ENCODE data around the gene CD302.
"Not testable (repeated sequence)": the region's sequence is repeated elsewhere in the genome, so short reads cannot be mapped to it uniquely, and the experiment has no call there.

The CD302 gene, protein sequence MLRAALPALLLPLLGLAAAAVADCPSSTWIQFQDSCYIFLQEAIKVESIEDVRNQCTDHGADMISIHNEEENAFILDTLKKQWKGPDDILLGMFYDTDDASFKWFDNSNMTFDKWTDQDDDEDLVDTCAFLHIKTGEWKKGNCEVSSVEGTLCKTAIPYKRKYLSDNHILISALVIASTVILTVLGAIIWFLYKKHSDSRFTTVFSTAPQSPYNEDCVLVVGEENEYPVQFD

DNA sequence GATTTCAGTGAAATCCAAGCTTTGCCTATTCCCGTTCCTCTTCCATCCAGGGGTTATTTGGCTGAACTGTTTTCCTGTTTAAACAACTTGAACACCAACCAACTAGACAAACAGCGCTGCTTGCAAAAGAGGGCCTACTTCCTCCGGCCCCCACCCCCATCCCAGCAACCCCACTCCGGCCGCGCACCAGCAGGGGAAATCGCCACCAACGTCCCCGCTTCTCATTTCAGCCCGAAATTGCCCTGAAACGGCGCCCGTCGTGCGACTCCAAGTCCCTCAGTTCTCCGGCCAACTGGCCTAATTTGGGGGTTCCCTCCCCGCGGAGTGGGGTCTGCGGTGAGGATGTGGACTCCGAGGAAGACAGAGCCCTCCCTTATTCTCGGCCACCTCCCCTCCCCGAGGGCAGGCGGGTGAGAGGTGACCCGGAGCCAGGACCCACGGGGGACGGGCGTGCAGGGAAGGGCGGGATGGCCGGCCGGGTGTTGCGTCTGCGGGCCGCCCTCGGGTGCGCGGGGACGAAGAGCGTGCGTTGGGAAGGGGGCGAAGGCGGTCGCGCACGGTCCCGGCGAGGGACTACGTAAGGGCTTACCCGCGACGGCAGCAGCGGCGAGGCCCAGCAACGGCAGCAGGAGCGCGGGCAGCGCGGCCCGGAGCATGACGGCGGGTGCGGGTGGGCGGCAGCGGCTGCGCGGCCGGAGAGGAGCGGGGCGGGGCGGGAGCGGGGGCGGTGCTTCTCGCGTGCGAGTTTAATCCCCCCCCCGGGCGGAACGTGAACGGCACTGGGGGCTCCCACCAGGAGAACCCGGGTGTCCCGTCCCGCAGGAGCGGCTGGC lies at the start of gene CD302:
Gene CD302 (minus strand): TSS at position 666 of the 833 bp plus-strand sequence. CDS start 10 bp downstream, at position 656.
- peak; percentile 66 for DNase-seq

DNA sequence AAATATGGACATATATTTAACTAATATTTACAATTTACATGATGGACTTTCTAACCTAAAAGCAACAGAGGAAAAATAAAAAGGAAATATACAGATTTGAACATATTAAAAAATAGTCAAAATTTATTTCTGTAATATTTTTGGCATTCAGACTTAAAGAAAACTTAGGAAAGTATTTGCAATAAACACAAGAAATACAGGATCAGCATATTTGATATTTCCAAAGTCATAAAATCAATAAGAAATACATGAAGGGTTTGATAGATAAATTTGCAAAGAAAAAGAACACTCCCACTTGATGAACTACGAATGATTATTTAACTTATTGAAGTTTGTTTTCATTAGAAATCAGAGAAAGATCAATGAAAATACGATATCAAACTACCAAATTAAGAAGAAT lies 48.6 kb upstream of the CD302 start:
- DNase-seq, result no peak

DNA sequence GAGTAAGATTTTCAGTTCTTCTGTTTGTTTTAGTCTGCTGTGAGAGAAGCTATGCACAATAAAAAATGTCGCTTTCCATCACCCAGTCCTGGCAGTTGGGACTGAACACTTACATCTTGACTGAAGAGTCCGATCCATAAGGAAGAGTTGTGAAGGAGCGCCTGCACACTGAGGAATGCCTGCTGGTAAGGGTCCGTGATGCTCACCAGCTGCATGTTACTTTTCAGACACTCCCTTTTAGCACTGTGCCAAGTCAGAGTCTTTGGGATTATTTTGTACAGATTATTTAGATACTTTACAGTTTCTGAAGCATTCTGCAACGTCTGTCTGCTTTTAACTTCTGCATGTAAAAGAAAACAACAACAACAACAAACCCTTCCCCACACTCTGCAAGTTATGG lies 42.6 kb upstream of the CD302 start:
- DNase-seq, result no peak

DNA sequence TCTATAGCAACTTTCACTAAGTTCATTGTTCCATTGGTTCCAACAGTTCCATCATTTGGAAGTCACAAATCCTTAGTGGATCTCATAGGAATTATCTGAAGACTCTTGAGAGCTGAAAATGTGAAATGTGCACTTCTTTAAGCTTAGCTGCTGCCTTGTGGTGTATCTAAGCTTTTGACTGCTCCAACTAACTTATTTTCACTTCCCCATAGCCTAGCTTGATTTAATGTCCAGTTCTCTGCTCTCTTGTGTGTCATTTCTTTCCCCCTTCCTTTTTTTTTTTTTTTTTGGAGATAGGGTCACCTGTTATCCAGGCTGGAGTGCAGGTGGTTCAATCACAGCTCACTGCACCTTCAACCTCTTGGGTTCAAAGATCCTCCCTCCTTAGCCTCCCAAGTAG lies 34.9 kb upstream of the CD302 start:
- no peak for DNase-seq

DNA sequence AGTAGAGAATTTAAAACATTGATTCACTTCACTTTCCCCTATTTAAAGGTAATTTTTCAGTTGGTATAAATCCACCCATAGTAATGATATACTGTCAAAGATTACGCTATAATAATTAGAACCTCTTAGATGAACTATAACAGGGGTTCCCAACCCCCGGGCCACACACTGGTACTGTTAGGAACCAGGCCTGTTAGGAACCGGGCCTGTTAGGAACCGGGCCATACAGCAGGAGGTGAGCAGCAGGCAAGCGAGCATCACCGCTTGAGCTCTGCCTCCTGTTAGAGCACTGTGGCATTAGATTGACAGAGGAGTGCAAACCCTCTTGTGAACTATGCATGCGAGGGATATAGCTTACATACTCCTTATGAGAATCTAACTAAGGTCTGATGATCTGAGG lies 34.0 kb upstream of the CD302 start:
- DNase-seq, result no peak

DNA sequence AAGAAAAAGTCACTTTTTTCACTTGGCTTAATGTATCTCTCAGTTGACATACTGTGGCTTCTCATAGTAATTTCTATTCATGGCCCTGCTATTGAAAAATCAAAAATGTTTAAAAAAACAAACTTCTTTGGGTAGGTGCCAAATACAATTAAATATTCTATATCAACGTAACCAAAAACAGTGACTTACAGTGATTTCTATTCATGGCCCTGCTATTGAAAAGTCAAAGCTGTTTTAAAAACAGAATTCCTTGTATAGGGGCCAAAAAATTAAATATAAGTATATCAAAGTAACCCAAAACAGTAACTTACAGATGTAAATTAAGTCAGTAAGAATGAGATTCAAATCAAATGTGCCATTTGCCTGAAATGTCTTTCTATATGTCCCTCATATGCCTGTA lies 31.4 kb upstream of the CD302 start:
- DNase-seq, result no peak

DNA sequence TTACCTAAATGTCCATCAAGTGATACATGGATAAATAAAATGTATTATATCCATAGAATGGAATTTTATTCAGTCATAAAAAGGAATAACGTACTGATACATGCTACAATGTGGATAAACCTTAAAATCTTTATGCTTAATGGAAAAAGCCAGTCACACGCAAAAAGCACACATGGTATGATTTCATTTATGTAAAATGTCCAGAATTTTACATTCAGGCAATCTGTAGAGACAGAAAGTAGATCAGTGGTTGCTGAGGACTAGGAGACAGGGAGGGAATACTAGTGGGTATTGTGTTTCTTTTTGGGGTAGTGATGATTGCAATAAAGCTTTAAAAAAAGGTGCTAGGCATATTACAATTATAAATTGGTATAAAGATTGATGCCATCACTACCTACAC lies 30.7 kb upstream of the CD302 start:
- DNase-seq, result no peak

DNA sequence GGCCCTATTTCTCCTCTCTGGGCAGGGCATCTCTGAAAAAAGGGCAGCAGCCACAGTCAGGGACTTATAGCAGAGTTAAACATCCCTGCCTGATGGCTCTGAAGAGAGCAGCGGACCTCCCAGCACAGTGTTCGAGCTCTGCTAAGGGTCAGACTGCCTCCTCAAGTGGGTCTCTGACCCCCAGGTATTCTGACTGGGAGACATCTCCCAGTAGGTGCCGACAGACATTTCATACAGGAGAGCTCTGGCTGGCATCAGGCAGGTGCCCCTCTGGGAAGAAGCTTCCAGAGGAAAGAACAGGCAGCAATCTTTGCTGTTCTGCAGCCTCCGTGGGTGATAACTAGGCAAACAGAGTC lies 24.4 kb upstream of the CD302 start:
- DNase-seq, result not testable (repeated sequence)

DNA sequence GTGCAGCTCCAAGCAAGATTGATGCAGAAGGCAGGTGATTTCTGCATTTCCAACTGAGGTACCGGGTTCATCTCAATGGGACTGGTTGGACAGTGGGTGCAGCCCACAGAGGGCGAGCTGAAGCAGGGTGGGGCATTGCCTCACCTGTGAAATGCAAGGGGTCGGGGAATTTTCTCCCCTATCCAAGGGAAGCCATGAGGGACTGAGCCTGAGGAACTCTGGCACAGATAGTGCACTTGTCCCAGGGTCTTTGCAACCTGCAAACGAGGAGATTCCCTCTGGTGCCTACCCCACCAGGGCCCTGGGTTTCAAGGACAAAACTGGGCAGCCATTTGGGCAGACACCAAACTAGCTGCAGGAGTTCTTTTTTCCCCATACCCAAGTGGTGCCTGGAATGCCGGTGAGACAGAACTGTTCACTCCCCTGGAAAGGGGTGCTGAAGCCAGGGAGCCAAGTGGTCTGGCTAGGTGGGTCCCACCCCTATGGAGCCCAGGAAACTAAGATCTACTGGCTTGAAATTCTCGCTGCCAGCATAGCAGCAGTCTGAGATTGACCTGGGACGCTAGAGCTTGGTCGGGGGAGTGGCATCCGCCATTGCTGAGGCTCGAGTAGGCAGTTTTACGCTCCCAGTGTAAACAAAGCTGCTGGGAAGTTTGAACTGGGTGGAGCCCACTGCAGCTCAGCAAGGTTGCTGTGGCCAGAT lies 23.9 kb upstream of the CD302 start:
- DNase-seq, result not testable (repeated sequence)

DNA sequence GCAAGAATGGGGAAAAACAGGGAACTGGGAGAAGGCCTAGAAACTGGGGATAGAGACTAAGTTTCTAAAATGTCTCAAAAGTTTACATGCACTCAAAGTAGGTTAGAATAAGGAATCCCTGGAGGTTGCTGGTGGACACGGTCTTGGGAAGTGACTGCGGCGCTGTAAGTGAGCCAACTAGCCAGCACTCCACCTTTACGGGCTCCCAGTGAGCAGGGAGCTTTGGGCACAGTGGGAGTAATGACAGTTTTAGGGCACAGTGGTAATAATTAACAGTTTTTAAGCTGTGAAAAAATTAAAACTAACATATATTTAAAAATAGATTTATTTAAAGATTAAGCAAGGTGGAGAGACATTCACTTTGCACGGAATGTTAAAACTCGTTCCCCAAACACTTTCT lies 20.9 kb upstream of the CD302 start:
- DNase-seq, result no peak

DNA sequence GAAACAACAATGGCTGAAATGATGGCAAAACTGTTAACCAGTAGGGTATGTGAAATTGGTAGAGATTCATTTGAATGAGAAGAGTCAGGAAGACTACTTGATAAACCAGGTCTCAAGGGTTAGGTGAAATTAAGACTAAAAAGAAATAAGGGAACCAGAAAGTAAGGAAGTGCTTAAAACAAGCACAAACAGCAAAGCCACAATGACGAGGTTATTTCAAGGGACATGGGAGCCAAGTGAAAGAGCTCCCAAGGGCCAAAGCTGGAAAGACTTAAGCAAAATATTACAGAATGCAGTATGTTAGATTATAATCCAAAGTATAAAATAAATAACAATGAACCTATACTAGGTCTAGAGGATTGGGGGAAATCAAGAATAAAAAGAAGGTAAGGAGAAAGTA lies 19.3 kb upstream of the CD302 start:
- DNase-seq, result no peak

DNA sequence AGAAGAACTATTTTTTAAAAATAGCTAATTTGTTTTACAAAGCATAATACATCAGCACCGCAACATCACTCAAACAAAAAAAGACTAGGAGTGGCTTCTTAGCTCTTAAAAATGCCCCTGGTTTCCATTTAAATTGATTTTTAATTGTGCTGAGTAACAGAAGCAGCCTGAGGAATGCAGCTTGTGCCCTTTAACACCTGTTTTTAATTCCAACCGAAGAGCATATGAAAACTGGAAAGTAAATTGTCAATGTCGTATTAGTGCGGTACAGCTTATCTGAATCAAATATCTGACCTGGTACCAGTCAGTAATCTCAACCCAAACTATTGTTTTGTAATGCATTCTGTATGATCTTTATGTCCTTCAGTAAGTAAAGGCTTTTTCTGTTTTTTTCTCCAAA lies 13.2 kb upstream of the CD302 start:
- DNase-seq, result no peak

DNA sequence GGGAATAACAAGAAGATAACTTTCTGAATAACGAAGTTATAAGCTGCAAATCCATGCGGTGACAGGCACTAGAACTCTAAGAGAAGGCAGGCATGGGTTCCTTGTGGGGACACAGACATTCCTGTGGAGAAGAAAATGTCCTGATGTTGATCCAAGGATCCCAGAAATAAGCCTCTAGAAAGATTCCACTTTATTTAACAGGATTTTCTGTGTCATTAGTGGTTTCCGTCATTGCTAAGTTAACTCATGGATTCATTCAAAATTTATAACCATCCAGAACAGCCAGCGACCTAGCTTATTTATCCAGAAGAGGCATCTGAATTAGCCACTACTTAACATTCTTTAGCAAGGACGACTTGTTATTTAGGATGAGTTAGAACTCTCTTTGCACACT lies 10.0 kb upstream of the CD302 start:
- no peak for DNase-seq

DNA sequence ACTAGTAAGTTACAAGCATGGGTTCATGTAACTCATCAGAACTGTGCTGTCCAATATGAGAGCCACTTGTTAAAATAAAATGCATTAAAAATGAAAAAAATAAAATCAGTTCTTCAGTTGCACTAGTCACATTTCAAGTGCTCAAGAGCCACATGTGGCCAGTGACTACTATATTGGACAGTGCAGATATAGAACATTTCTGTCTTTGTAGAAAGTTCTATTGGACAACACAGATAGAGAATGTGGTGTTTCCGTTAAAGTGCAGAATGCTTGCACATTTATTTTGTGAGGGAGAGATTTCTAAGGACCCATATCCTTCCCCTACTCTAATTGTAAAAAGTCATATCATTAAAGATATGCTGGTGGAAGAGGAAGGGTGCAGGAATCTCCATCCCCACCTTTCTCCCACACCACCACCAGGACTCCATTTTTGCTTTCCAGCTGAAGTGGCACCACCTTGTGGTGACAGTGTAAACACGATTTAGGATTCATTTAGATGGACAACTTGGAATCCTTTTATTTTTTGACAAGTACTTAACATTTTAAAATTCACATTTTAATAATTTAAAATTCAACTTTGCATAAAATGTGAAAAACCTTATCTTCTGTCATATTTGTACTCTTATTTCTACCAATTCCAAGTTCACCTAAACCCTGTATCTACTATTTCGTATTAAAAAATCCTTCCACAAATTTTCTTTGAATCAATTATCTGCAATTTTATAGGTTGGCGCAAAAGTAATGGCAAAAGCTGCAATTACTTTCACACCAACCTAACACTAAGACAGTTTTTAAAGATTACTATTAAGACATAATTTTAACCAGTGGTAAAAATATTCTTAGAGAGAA lies 9.4 kb upstream of the CD302 start:
- DNase-seq, result peak; percentile 33

DNA sequence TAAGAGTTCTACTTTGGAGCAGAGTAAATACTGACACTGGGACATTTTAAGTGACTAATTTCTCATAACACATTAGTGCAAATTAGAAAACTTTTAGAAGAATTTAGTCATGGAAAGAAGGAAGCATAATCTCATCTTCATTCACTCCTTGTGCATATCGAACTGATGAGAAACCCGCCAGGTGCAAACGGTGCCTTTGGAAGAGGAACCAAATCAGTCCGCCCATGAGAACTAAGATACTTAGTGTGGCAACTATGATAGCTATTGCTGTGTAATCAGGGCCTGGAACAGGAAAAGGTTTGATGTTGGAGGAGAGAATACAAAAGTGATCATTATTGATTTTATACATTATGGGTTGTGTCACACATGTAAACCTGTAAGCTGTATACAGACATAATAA lies 6.9 kb upstream of the CD302 start:
- DNase-seq, result no peak

DNA sequence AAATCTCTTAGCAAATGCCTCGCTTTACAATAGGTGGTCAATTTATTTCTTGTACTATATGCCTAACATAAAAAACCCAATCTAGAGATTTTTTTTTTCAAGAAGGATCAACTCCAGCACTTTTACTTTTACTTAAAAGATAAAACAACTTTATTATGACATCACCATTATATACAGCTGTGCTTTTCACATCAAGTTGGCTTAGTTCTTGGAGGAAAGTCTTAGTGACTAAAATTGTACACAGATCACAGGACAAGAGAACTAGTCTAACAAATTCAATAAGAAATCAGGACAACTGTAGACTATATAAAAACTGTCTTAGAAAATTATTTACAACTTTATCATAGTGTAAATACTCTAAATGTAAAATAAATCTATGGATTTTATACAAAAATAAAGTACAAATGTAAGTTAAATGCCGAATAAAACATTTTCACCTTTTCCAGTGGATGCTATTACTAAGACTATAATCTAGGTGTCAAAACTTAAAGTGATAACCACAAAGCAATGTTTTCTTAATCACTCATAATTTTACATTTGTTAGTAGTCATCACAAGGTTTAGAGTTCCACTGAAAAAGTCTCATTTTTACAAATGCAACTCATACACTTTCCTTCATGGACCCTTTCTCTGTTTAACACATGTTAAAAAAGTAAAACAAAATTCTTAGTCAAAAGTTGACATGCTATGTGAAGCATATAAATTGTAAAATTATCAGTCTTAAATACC lies 5.4 kb upstream of the CD302 start:
- DNase-seq, result no peak

DNA sequence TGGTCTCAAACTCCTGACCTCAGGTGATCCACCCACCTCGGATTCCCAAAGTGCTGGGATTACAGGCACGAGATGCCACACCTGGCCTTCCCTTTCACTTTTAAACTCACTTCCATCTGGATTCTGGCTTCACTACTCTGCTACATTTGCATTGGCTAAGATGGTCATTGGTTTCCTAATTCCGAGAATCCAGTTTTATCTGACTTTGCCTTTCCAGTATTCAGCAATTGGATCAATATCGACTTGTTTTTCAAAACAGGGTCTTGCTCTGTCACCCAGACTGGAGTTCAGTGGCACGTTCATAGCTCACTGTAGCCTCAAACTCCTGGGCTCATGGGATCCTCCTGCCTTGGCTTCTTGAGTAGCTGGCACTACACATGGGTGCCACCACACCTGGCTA lies 4.7 kb upstream of the CD302 start:
- DNase-seq, result no peak

DNA sequence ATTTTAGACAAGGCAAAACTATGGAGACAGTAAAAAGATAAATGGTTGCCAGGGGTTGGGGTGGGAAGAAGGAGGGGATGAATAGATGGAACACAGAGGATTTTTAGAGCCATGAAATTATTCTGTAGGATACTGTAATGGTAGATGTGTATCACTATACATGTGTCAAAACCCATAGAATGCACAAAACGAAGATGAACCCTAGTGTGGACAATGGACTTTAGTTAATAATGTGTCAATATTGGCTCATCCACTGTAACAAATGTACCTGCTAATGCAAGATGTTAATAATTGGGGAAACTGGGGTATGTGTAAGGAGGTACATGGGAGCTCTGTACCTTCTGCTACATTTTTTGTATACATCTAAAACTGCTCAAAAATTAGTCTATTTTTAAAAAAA lies 1.8 kb upstream of the CD302 start:
- no peak for DNase-seq

DNA sequence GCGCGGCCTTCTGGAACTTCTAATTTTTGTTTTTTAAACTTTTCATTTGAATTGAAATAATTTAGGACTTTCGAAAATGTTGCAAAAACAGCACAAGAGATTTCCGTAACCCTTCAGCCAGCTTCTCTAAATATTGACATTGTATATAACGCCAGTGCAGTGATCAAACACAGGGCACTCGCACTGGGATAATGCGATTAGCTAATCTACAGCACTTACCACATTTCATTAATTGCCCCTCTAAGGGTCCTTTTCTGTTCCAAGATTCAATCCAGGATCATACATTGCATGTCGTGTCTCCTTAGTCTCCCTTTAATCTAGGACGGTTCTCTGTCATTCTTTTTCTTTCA lies 343 bp upstream of the CD302 start:
- DNase-seq, result no peak

DNA sequence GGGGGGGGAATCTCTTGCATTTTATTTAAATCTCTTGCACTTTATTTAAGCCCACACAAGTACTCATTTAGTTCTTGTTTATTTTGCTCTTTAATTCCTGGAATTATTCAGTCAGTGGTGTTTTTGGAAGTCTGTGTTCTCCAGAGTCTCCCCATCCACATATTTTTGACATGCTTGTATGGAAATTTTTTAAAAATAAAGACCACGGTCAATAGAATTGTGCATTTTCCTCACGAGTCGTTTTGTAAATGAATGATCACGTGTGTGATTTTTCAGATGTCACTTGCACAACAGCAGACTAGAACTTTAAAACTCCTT lies 824 bp downstream of the CD302 start:
- DNase-seq, result no peak

DNA sequence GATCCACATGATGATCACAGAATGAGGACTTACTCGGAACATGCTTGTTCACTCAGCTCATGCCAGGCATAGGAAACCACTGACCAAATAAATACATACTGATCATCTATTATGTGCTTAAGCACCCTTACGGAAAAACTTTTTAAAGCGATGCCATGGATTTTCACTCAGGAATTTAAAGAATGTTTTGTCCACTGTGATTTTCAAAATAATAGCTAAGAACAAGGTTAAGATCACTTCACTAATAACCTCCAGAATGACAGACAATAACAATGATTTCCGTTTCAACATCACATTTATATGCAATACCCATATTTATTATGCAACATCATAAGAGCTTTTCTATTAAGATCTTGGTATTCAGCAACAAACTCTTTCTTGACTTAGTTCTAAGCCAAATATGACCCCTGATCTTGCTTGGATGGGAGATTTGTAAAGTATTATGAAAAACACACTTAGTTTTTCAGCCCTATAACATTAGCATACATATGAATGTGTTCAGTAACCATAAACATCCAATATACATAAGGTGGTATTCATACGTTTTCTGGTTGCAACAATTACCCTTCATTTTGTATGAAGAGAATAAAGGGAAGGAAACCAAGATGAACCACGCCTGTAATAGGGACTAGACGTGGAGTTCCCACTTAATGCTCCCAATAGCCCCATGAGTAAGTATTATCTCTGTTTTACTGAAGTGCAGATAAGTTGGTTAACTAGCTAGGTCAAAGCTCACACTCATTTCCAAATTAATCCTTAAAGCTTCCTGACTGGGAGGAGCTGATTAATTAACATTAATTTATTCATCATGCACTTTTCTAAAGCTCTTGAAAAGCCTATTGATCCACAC lies 1.9 kb downstream of the CD302 start:
- no peak for DNase-seq

DNA sequence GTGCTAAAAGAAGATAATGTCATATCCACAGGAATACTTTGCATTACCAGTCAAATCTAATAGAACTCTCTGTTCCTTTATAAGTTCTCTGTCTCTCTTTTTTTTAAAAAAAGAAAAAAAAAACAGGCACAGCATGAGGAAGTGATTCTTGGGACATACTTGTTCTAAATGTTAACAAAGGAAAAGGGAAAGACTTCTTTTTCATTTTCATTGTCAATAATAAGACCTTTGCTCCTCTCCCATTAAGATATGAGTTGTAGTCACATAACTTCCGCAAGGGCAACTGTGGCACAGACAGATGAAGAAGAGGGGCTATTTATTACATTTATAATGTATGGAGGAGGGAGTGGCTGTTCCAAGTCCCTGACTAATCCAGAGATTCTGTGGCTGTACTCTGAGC lies 4.7 kb downstream of the CD302 start:
- DNase-seq, result no peak
